CD14-positive monocyte (primary cell): ENCODE data around the gene KLHL42. TPM values are rescaled to one million over a fixed set of nuclear protein-coding genes. Genes with fewer than 3 reads are reported as not detected.

Experiments
- DNase-seq, 3 donors: peaks; one replicate each; pipeline ENCODE4 v3.0.0-alpha.2; 2011 to 2022
- H2AFZ ChIP-seq: 2 replicates; pipeline ENCODE4 v1.6.0; 2012; ENCODE audit warnings: mild to moderate bottlenecking, low read depth, low read length, inconsistent platforms; ENCODE audit not compliant: insufficient read depth, poor library complexity, severe bottlenecking
- H3K27ac ChIP-seq, 2 donors: 1 replicate in 1 of 2; 2 replicates in 1 of 2; pipeline ENCODE4 v1.5.1; 2012 to 2013; ENCODE audit warnings: low read length in 2 of 2, control low read depth in 1 of 2, inconsistent platforms in 1 of 2, low read depth in 1 of 2, mild to moderate bottlenecking in 1 of 2
- H3K27me3 ChIP-seq, 2 donors: one replicate each; pipeline versions ENCODE4 v1.6.0 to v1.6.1; 2011 to 2013; ENCODE audit warnings: low read length in 2 of 2; ENCODE audit not compliant: control insufficient read depth in 2 of 2, insufficient read depth in 2 of 2
- H3K36me3 ChIP-seq, 2 donors: replicated peaks in 1 of 2; 1 replicate in 1 of 2; 2 replicates in 1 of 2; pipeline versions ENCODE4 v1.5.1 to v1.6.1; 2012 to 2013; ENCODE audit warnings: low read length in 2 of 2, control low read depth in 1 of 2, inconsistent platforms in 1 of 2, mild to moderate bottlenecking in 1 of 2; ENCODE audit not compliant: insufficient read depth in 2 of 2, control insufficient read depth in 1 of 2
- H3K4me1 ChIP-seq, 2 donors: 1 replicate in 1 of 2; 2 replicates in 1 of 2; pipeline versions ENCODE4 v1.5.1 to v1.6.1; 2012 to 2013; ENCODE audit warnings: low read length in 2 of 2, control low read depth in 1 of 2, inconsistent platforms in 1 of 2, mild to moderate bottlenecking in 1 of 2, moderate library complexity in 1 of 2; ENCODE audit not compliant: insufficient read depth in 2 of 2, control insufficient read depth in 1 of 2
- H3K4me2 ChIP-seq: replicated peaks from 2 replicates; pipeline ENCODE3; 2012; ENCODE audit warnings: low read length, moderate library complexity, mild to moderate bottlenecking; ENCODE audit not compliant: poor library complexity, severe bottlenecking; ENCODE audit errors: extremely low read depth
- H3K4me3 ChIP-seq, 3 experiments: fragments of 200-600 bp in 1 of 3; sonication (generic) in 1 of 3; replicated peaks in 1 of 3; 1 replicate in 2 of 3; 2 replicates in 1 of 3; pipeline ENCODE4 v1.5.1; 2011 to 2013; ENCODE audit warnings: low read length in 3 of 3, mild to moderate bottlenecking in 3 of 3, control low read depth in 2 of 3, low read depth in 2 of 3, inconsistent platforms in 1 of 3, moderate library complexity in 1 of 3
- H3K79me2 ChIP-seq: 2 replicates; pipeline ENCODE4 v1.6.0; 2012; ENCODE audit warnings: mild to moderate bottlenecking, control low read depth, inconsistent platforms, low read length, moderate library complexity; ENCODE audit not compliant: insufficient read depth
- H3K9ac ChIP-seq: 2 replicates; pipeline ENCODE4 v1.6.0; 2017; ENCODE audit warnings: low read length, mild to moderate bottlenecking; ENCODE audit not compliant: insufficient read depth, poor library complexity, severe bottlenecking
- H3K9me3 ChIP-seq, 2 donors: replicated peaks in 1 of 2; 1 replicate in 1 of 2; 2 replicates in 1 of 2; pipeline versions ENCODE4 v1.5.1 to v1.6.1; 2012 to 2013; ENCODE audit warnings: low read length in 2 of 2, control low read depth in 1 of 2; ENCODE audit not compliant: control insufficient read depth in 1 of 2, insufficient read depth in 1 of 2
- H4K20me1 ChIP-seq: 2 replicates; pipeline ENCODE4 v1.6.0; 2012; ENCODE audit warnings: mild to moderate bottlenecking, low read length, control low read depth, moderate library complexity; ENCODE audit not compliant: insufficient read depth
- H3K27ac Mint-ChIP-seq, 7 donors: one replicate each; pipeline ENCODE4 v1.8.0; 2020; ENCODE audit warnings: mild to moderate bottlenecking in 7 of 7, mixed read lengths in 7 of 7, moderate library complexity in 6 of 7, inconsistent platforms in 2 of 7
- H3K27me3 Mint-ChIP-seq, 3 donors: one replicate each; pipeline ENCODE4 v1.8.0; 2021 to 2022; ENCODE audit warnings: low read depth in 3 of 3, mild to moderate bottlenecking in 3 of 3, mixed read lengths in 3 of 3, moderate library complexity in 3 of 3, inconsistent platforms in 1 of 3
- H3K36me3 Mint-ChIP-seq, 2 donors: one replicate each; pipeline ENCODE4 v1.8.0; 2020; ENCODE audit warnings: mixed read lengths in 2 of 2, inconsistent platforms in 1 of 2, mild to moderate bottlenecking in 1 of 2
- H3K4me1 Mint-ChIP-seq: one replicate; pipeline ENCODE4 v1.8.0; 2020; ENCODE audit warnings: mild to moderate bottlenecking, mixed read lengths
- H3K4me3 Mint-ChIP-seq, 2 donors: one replicate each; pipeline ENCODE4 v1.8.0; 2020; ENCODE audit warnings: mild to moderate bottlenecking in 2 of 2, mixed read lengths in 2 of 2, moderate library complexity in 1 of 2
- H3K9me3 Mint-ChIP-seq, 7 donors: one replicate each; pipeline ENCODE4 v1.8.0; 2020 to 2022; ENCODE audit warnings: mixed read lengths in 7 of 7, mild to moderate bottlenecking in 6 of 7, moderate library complexity in 6 of 7, inconsistent platforms in 2 of 7
- WGBS: methylation state at CpG from one replicate; pipeline ENCODE4 v1.1.5; 2013; ENCODE audit warnings: missing lambda C conversion rate; ENCODE audit not compliant: insufficient coverage; 5-methylcytosine and 5-hydroxymethylcytosine counted together
- intact Hi-C, 2 donors: fragments of 100-400 bp; cut with micrococcal nuclease; formaldehyde crosslinking; loops; one replicate each; pipeline versions ENCODE4 v1.15.0 to v1.15.1; 2023
- polyA plus RNA-seq, 3 donors: library from polyadenylated mRNA; depleted of rRNA in 1 of 3; unstranded in 2 of 3; stranded (reverse) in 1 of 3; fragments of 300-500 nt in 2 of 3; fragments of >200 nt in 1 of 3; fragmentation: Illumina TruSeq in 2 of 3; gene quantifications; 1 replicate in 2 of 3; 2 replicates in 1 of 3; pipeline ENCODE4 v1.2.3, GENCODE V29; 2012 to 2021
- TF ChIP-seq, protein P1 (sequence below): fragments of 200-600 bp; IDR thresholded peaks from one replicate; pipeline ENCODE4 v1.8.0; 2022; ENCODE audit warnings: antibody characterized with exemption, mild to moderate bottlenecking

The KLHL42 gene
- polyA plus RNA-seq, 3 donors = 4.1 to 9.9 (median 7.5) TPM

DNA sequence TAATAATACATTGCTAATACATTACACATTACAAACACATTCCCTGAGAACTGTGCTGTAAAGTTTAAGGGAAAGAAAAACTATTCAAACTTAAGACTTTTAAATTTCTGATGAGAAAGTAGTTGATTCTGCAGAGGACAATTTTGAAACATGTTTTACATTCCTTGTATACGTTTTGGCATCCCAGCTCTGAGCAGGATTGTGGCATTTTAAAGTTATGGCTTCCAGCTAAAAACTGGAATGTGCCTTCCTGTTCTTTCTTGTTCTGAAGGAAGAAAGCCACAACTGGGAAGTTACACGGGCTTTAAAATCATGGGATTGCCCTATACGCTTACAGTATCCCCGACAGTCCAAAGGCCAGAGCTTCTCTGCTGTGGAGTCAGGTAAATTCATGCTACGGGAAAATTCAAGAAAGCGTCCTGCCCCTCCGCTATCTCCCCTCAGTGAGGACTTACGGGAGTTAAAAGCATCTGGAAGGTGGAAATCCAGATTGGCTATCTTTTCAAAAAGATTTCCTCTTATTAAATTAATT is 10.8 kb upstream of the KLHL42 start:
- Histone ChIP-seq H2AFZ (no peak overlapping the region), H3K4me3 (no peak overlapping the region), H3K9me3 (no peaks in the 10 kb centered on the region), H3K27me3 (no peaks in the 10 kb centered on the region), H4K20me1 (no peaks in the 10 kb centered on the region), H3K4me2 (no peak overlapping the region), H3K9ac (no peak overlapping the region), H3K4me1 (no peaks in the 10 kb centered on the region), H3K79me2 (no peaks in the 10 kb centered on the region), H3K27ac (no peak overlapping the region), H3K36me3 (no peaks in the 10 kb centered on the region)
- no peak overlapping the region for H3K27ac Mint-ChIP-seq
- H3K4me3 Mint-ChIP-seq = no peak overlapping the region
- intact Hi-C loops = no loop called here
- H3K27me3 Mint-ChIP-seq = peaks cover 0 to 2% (median 1%) of the 10 kb centered on the region in 3 donors
- WGBS = 89% methylated on average over 3 of the region's 8 CpGs
- DNase-seq = no peak
- peaks cover 7% of the 10 kb centered on the region for H3K4me1 Mint-ChIP-seq
- peaks cover 0 to 3% (median 0%) of the 10 kb centered on the region in 7 donors for H3K9me3 Mint-ChIP-seq
- no peaks in the 10 kb centered on the region for H3K36me3 Mint-ChIP-seq
- TF ChIP-seq, protein P1, sequence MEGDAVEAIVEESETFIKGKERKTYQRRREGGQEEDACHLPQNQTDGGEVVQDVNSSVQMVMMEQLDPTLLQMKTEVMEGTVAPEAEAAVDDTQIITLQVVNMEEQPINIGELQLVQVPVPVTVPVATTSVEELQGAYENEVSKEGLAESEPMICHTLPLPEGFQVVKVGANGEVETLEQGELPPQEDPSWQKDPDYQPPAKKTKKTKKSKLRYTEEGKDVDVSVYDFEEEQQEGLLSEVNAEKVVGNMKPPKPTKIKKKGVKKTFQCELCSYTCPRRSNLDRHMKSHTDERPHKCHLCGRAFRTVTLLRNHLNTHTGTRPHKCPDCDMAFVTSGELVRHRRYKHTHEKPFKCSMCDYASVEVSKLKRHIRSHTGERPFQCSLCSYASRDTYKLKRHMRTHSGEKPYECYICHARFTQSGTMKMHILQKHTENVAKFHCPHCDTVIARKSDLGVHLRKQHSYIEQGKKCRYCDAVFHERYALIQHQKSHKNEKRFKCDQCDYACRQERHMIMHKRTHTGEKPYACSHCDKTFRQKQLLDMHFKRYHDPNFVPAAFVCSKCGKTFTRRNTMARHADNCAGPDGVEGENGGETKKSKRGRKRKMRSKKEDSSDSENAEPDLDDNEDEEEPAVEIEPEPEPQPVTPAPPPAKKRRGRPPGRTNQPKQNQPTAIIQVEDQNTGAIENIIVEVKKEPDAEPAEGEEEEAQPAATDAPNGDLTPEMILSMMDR = no peak

DNA sequence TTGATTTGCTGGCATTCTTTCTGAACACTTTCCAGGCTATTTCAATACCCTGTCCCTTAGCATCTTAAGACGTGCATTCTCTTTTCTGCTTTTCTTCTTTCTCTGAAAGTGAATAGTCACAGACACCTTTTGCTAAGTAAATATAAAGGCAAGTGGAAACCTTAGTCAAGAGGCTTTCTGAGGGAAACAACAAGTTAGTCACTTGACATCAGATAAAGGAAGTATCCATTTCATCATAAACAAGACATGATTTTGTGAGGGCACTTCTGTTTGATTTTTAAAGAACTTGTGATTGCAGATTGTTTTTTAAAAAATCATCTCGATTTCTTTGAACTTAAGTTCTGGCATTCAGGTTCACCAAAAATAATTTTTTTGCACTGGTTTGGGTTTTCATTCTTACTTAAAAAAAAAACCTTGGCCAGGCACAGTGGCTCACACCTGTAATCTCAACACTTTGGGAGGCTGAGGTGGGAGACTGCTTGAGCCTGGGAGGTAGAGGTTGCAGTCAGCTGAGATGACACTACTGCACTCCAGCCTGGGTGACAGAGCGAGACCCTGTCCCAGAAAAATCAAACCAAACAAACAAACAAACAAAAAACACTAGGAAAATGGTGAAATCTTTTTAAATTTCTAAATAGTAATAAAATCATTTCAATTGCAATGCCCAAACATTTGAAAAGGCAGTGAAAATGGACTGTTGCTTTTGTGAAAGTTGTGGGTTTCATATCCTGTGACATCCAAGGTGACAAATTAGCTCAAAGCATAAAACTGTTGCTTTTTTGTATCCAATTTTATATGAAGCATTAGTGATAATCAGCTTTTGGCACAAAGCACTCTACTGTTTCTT is 8.3 kb upstream of the KLHL42 start:
- Histone ChIP-seq H3K9me3 (no peaks in the 10 kb centered on the region), H3K4me2 (no peak overlapping the region), H3K27me3 (no peaks in the 10 kb centered on the region), H3K4me1 (no peaks in the 10 kb centered on the region), H3K9ac (no peak overlapping the region), H4K20me1 (no peaks in the 10 kb centered on the region), H3K4me3 (no peak overlapping the region), H3K27ac (no peak overlapping the region), H2AFZ (no peak overlapping the region), H3K79me2 (no peaks in the 10 kb centered on the region), H3K36me3 (no peaks in the 10 kb centered on the region)
- DNase-seq = peak in 2 of 3 donors; percentile 5 to 6
- Mint-ChIP-seq H3K4me1 (peaks cover 7% of the 10 kb centered on the region), H3K36me3 (no peaks in the 10 kb centered on the region), H3K4me3 (no peak overlapping the region), H3K27me3 (peaks cover 0 to 2% (median 2%) of the 10 kb centered on the region in 3 donors), H3K9me3 (no peaks in the 10 kb centered on the region), H3K27ac (no peak overlapping the region)
- TF ChIP-seq, protein P1 = no peak
- no CpG with 5 or more reads among the region's 3 CpGs for whole genome bisulfite sequencing
- intact Hi-C loops = no loop called here
